Endothelial cell of umbilical vein (primary cell): ENCODE results near the gene AZGP1. TPM values are rescaled to one million over a fixed set of nuclear protein-coding genes. Genes with fewer than 3 reads are reported as not detected.

Source experiments
- BruUV-seq: library from RNA; stranded (reverse); fragments of 400-500 nt; replicated peaks from 2 replicates; lab custom pipeline; 2021; lab: Mats Ljungman, UMichigan
- CTCF ChIA-PET: fragments of 300-600, 350-600 bp; sonication (Branson Sonifier 250); formaldehyde crosslinking; loops from one replicate; lab custom pipeline; 2021; ENCODE audit warnings: antibody characterized with exemption, inconsistent platforms; lab: Charles Lee
- POLR2A ChIA-PET: fragments of 300-600, 350-600 bp; sonication (Branson Sonifier 250); formaldehyde crosslinking; loops from one replicate; lab custom pipeline; 2021; ENCODE audit warnings: antibody characterized with exemption, inconsistent platforms; lab: Charles Lee
- DNase-seq: peaks from one replicate; pipeline ENCODE4 v3.0.0-alpha.2; 2011; ENCODE audit warnings: low read depth, low spot score
- FAIRE-seq: peaks from 2 replicates; lab custom pipeline; 2011; peaks lifted over from hg19 to GRCh38; lab: Jason Lieb, UNC
- H2AFZ ChIP-seq: 2 replicates; pipeline ENCODE4 v1.6.0; 2012; ENCODE audit warnings: low read depth, low read length, control low read depth, inconsistent platforms
- H3K27ac ChIP-seq: 2 replicates; pipeline ENCODE4 v1.5.1; 2011; ENCODE audit warnings: low read depth, mild to moderate bottlenecking, control low read depth, low read length, moderate library complexity; ENCODE audit not compliant: insufficient read depth
- H3K27me3 ChIP-seq, 2 experiments: 2 replicates each; pipeline versions ENCODE4 v1.6.0 to v1.6.1; 2011; ENCODE audit warnings: low read length in 2 of 2, mixed read lengths in 1 of 2; ENCODE audit not compliant: control insufficient read depth in 2 of 2, insufficient read depth in 2 of 2
- H3K36me3 ChIP-seq, 2 experiments: 2 replicates in 1 of 2; 3 replicates in 1 of 2; pipeline ENCODE4 v1.5.1; 2011; ENCODE audit warnings: low read length in 2 of 2, mild to moderate bottlenecking in 1 of 2, moderate library complexity in 1 of 2; ENCODE audit not compliant: control insufficient read depth in 2 of 2, insufficient read depth in 2 of 2; ENCODE audit errors: extremely low read depth in 1 of 2
- H3K4me1 ChIP-seq: 3 replicates; pipeline ENCODE4 v1.5.1; 2011; ENCODE audit warnings: mild to moderate bottlenecking, low read length; ENCODE audit not compliant: control insufficient read depth, insufficient read depth; ENCODE audit errors: extremely low read depth
- H3K4me2 ChIP-seq: 2 replicates; pipeline ENCODE4 v1.6.1; 2011; ENCODE audit warnings: low read length, control low read depth, mixed read lengths; ENCODE audit not compliant: insufficient read depth
- H3K4me3 ChIP-seq, 3 experiments: fragments of 200-600 bp in 1 of 3; sonication (generic), shearing (Covaris generic) in 1 of 3; replicated peaks in 1 of 3; 2 replicates each; pipeline ENCODE4 v1.5.1; 2011 to 2016; ENCODE audit warnings: control low read depth in 3 of 3, low read length in 3 of 3, mild to moderate bottlenecking in 2 of 3, inconsistent platforms in 1 of 3, low read depth in 1 of 3, moderate library complexity in 1 of 3; ENCODE audit not compliant: insufficient read depth in 1 of 3
- H3K79me2 ChIP-seq: 2 replicates; pipeline ENCODE4 v1.6.0; 2012; ENCODE audit warnings: low read length, inconsistent platforms; ENCODE audit not compliant: control insufficient read depth, insufficient read depth
- H3K9ac ChIP-seq: replicated peaks from 2 replicates; pipeline ENCODE3; 2011; ENCODE audit warnings: low read length, control low read depth; ENCODE audit not compliant: insufficient read depth; ENCODE audit errors: extremely low read depth
- H3K9me1 ChIP-seq: replicated peaks from 3 replicates; pipeline ENCODE4 v1.6.0; 2011; ENCODE audit warnings: mild to moderate bottlenecking, low read length; ENCODE audit not compliant: control insufficient read depth, insufficient read depth; ENCODE audit errors: extremely low read depth
- H3K9me3 ChIP-seq: replicated peaks from 2 replicates; pipeline ENCODE4 v1.5.1; 2012; ENCODE audit warnings: low read length, inconsistent platforms; ENCODE audit not compliant: control insufficient read depth, insufficient read depth
- H4K20me1 ChIP-seq: replicated peaks from 2 replicates; pipeline ENCODE3; 2011; ENCODE audit warnings: mild to moderate bottlenecking, low read length; ENCODE audit not compliant: control insufficient read depth, insufficient read depth; ENCODE audit errors: extremely low read depth
- CTCF ChIP-seq, 2 donors: IDR thresholded peaks; 1 replicate in 1 of 2; 2 replicates in 1 of 2; pipeline ENCODE4 v1.5.1; 2011; ENCODE audit warnings: low read length in 2 of 2, mild to moderate bottlenecking in 2 of 2, moderate library complexity in 2 of 2, control low read depth in 1 of 2, inconsistent platforms in 1 of 2, low read depth in 1 of 2; ENCODE audit not compliant: insufficient read depth in 1 of 2; ENCODE audit errors: extremely low read depth in 1 of 2
- EZH2 ChIP-seq: IDR thresholded peaks from 2 replicates; pipeline ENCODE4 v1.6.1; 2012; ENCODE audit warnings: borderline replicate concordance, low read depth, mild to moderate bottlenecking, moderate library complexity, low read length, inconsistent platforms; ENCODE audit not compliant: severe bottlenecking
- FOS ChIP-seq: IDR thresholded peaks from 2 replicates; pipeline ENCODE4 v1.6.1; 2011; ENCODE audit warnings: mild to moderate bottlenecking, low read length, moderate library complexity, borderline replicate concordance; ENCODE audit not compliant: insufficient read depth
- GATA2 ChIP-seq: IDR thresholded peaks from 2 replicates; pipeline ENCODE4 v1.7.0; 2011; ENCODE audit warnings: low read depth, mild to moderate bottlenecking, moderate library complexity, mixed read lengths, low read length; ENCODE audit not compliant: insufficient read length, insufficient read depth
- JUN ChIP-seq: IDR thresholded peaks from 2 replicates; pipeline ENCODE4 v1.6.1; 2011; ENCODE audit warnings: borderline replicate concordance, low read depth; ENCODE audit not compliant: insufficient read length, insufficient read depth
- MYC ChIP-seq: IDR thresholded peaks from one replicate; pipeline ENCODE4 v1.6.1; 2011; ENCODE audit warnings: mild to moderate bottlenecking, low read depth, low read length
- POLR2A ChIP-seq: IDR thresholded peaks from 2 replicates; pipeline ENCODE4 v1.6.1; 2012; ENCODE audit warnings: low read depth, mild to moderate bottlenecking, control low read depth, low read length
- POLR2AphosphoS5 ChIP-seq: IDR thresholded peaks from 2 replicates; pipeline ENCODE4 v1.6.1; 2012; ENCODE audit warnings: low read depth, mild to moderate bottlenecking, control low read depth, low read length, moderate library complexity; ENCODE audit not compliant: insufficient read depth
- dilution Hi-C: fragments of 300-500 bp; cut with MboI; formaldehyde crosslinking; loops from one replicate; pipeline ENCODE4 v1.15.0; 2019; ENCODE audit warnings: low sequenced_read_pairs; ENCODE audit not compliant: extremely low pct_ligation_motif_present
- intact Hi-C: fragments of 100-400 bp; cut with micrococcal nuclease; formaldehyde crosslinking; loops from one replicate; pipeline ENCODE4 v1.10.0; 2022
- polyA plus RNA-seq, 4 experiments: library from polyadenylated mRNA; depleted of rRNA in 3 of 4; stranded (reverse) in 3 of 4; unstranded in 1 of 4; fragments of >200 nt; gene quantifications; 2 replicates each; pipeline versions ENCODE4 v1.2.1 to v1.2.3, GENCODE V29; 2011 to 2012; ENCODE audit warnings: missing spikeins in 1 of 4
- total RNA-seq: library from RNA; stranded (reverse); gene quantifications from 2 replicates; pipeline ENCODE4 v1.2.3, GENCODE V29; 2021

AZGP1 gene
- total and polyA plus RNA-seq, 2 donors (not counting 3 experiments of a cell fraction or from before 2014, with no cell fraction given): not detected

GRCh38 chr7:99969298-99969697, 6.5 kb downstream of the AZGP1 start:
- dilution Hi-C loops: no loop called here
- ChIA-PET CTCF (interaction anchor here (0.6 to 1.4 kb wide), 3 partner anchors 11 to 170 kb away, joined by 3 to 6 read pairs (median 4); no protein-coding TSS in a partner anchor), POLR2A (no interaction called here)
- no peak overlapping the region for H3K27ac ChIP-seq
- no peak overlapping the region for H3K4me3 ChIP-seq
- no peak overlapping the region for H3K4me2 ChIP-seq
- H2AFZ ChIP-seq: no peak overlapping the region
- no peaks in the 10 kb centered on the region for H3K79me2 ChIP-seq
- no peak for FAIRE-seq
- no peak for DNase-seq
- peaks cover 0 to 2% of the 10 kb centered on the region in 2 experiments for H3K27me3 ChIP-seq
- no TSS peak for BruUV-seq
- H3K36me3 ChIP-seq: no peaks in the 10 kb centered on the region
- H3K9me1 ChIP-seq: no peaks in the 10 kb centered on the region
- intact Hi-C loops: no loop called here
- H3K9ac ChIP-seq: no peak overlapping the region
- H4K20me1 ChIP-seq: no peaks in the 10 kb centered on the region
- no peaks in the 10 kb centered on the region for H3K9me3 ChIP-seq
- no peaks in the 10 kb centered on the region for H3K4me1 ChIP-seq
- TF ChIP-seq POLR2A: no peak
- TF ChIP-seq CTCF (IDR thresholded peaks at IDR 0.05; ENCODE audit: extremely low read depth in 1 of 2, insufficient read depth in 1 of 2, low read depth in 1 of 2, low read length in 2 of 2): no peak
- TF ChIP-seq GATA2: no peak
- TF ChIP-seq FOS: no peak
- TF ChIP-seq POLR2AphosphoS5: no peak
- TF ChIP-seq EZH2: no peak
- no peak for TF ChIP-seq MYC
- TF ChIP-seq JUN: no peak
